Parathyroid adenoma (tissue), 2 donors: ENCODE measurements around the gene GIMAP8.

Source experiments
- H2AFZ ChIP-seq: fragments of 300-600 bp; sonication (generic); one replicate; pipeline ENCODE4 v1.7.0; 2017; ENCODE audit warnings: antibody characterized with exemption, mild to moderate bottlenecking
- H3K27ac ChIP-seq: fragments of 300-600 bp; sonication (generic); one replicate; pipeline ENCODE4 v1.7.0; 2017
- H3K27me3 ChIP-seq: fragments of 300-600 bp; sonication (generic); one replicate; pipeline ENCODE4 v1.7.0; 2017; ENCODE audit warnings: low read length; ENCODE audit not compliant: control insufficient read depth, insufficient read depth
- H3K36me3 ChIP-seq: fragments of 300-600 bp; sonication (generic); one replicate; pipeline ENCODE4 v1.7.0; 2017; ENCODE audit warnings: low read length; ENCODE audit not compliant: control insufficient read depth, insufficient read depth
- H3K4me1 ChIP-seq: fragments of 300-600 bp; sonication (generic); one replicate; pipeline ENCODE4 v1.7.0; 2017; ENCODE audit warnings: control low read depth
- H3K4me2 ChIP-seq: fragments of 300-600 bp; sonication (generic); one replicate; pipeline ENCODE4 v1.7.0; 2017; ENCODE audit warnings: low read length
- H3K4me3 ChIP-seq: fragments of 300-600 bp; sonication (generic); one replicate; pipeline ENCODE4 v1.7.0; 2017; ENCODE audit warnings: low read depth, low read length
- H3K79me2 ChIP-seq: fragments of 300-600 bp; sonication (generic); one replicate; pipeline ENCODE4 v1.7.0; 2017; ENCODE audit warnings: control low read depth
- H3K9ac ChIP-seq: fragments of 300-600 bp; sonication (generic); one replicate; pipeline ENCODE4 v1.7.0; 2017; ENCODE audit warnings: mild to moderate bottlenecking
- H3K9me3 ChIP-seq: fragments of 300-600 bp; sonication (generic); one replicate; pipeline ENCODE4 v1.7.0; 2017; ENCODE audit warnings: low read length; ENCODE audit not compliant: control insufficient read depth
- CTCF ChIP-seq: fragments of 300-600 bp; sonication (generic); IDR thresholded peaks from one replicate; pipeline ENCODE4 v1.7.0; 2017; ENCODE audit warnings: antibody characterized with exemption, mild to moderate bottlenecking
- donor health status: primary hyperparathyroidism.

GIMAP8 gene

GRCh38 chr7:150420987-150421674 is 29.3 kb upstream of the GIMAP8 start:
- TF ChIP-seq CTCF: peak; percentile 96
- H3K9ac ChIP-seq: no peak overlapping the region
- no peak overlapping the region for H3K4me3 ChIP-seq
- H3K27me3 ChIP-seq: no peaks in the 10 kb centered on the region
- H3K4me1 ChIP-seq: peaks cover under 1% of the 10 kb centered on the region
- H2AFZ ChIP-seq: peak overlapping the region; percentile 68
- H3K79me2 ChIP-seq: no peaks in the 10 kb centered on the region
- H3K27ac ChIP-seq: no peak overlapping the region
- H3K4me2 ChIP-seq: no peak overlapping the region
- H3K9me3 ChIP-seq: no peaks in the 10 kb centered on the region
- H3K36me3 ChIP-seq: no peaks in the 10 kb centered on the region

- no peak for TF ChIP-seq CTCF
- H3K27me3 ChIP-seq: no peaks in the 10 kb centered on the region
- no peak overlapping the region for H3K9ac ChIP-seq
- no peak overlapping the region for H3K27ac ChIP-seq
- H2AFZ ChIP-seq: no peak overlapping the region
- no peaks in the 10 kb centered on the region for H3K4me1 ChIP-seq
- H3K4me2 ChIP-seq: no peak overlapping the region
- no peak overlapping the region for H3K4me3 ChIP-seq
- no peaks in the 10 kb centered on the region for H3K9me3 ChIP-seq
- H3K36me3 ChIP-seq: no peaks in the 10 kb centered on the region
- H3K79me2 ChIP-seq: no peaks in the 10 kb centered on the region
Measured at GRCh38 chr7:150421831-150422230, 28.6 kb upstream of the GIMAP8 start.

GRCh38 chr7:150425670-150426069 is 24.8 kb upstream of the GIMAP8 start:
- no peaks in the 10 kb centered on the region for H3K9me3 ChIP-seq
- H3K27me3 ChIP-seq: no peaks in the 10 kb centered on the region
- no peaks in the 10 kb centered on the region for H3K79me2 ChIP-seq
- H3K27ac ChIP-seq: no peak overlapping the region
- TF ChIP-seq CTCF: no peak
- H3K4me3 ChIP-seq: no peak overlapping the region
- H3K9ac ChIP-seq: no peak overlapping the region
- H2AFZ ChIP-seq: no peak overlapping the region
- no peak overlapping the region for H3K4me2 ChIP-seq
- no peaks in the 10 kb centered on the region for H3K36me3 ChIP-seq
- H3K4me1 ChIP-seq: no peaks in the 10 kb centered on the region

- H3K27ac ChIP-seq: no peak overlapping the region
- no peak overlapping the region for H3K9ac ChIP-seq
- H3K79me2 ChIP-seq: no peaks in the 10 kb centered on the region
- H3K4me1 ChIP-seq: no peaks in the 10 kb centered on the region
- no peak overlapping the region for H3K4me2 ChIP-seq
- H3K36me3 ChIP-seq: no peaks in the 10 kb centered on the region
- no peaks in the 10 kb centered on the region for H3K9me3 ChIP-seq
- H2AFZ ChIP-seq: no peak overlapping the region
- no peaks in the 10 kb centered on the region for H3K27me3 ChIP-seq
- no peak for TF ChIP-seq CTCF
- no peak overlapping the region for H3K4me3 ChIP-seq
Measured at GRCh38 chr7:150428671-150429451, 21.6 kb upstream of the GIMAP8 start.
